Activated CD8-positive, alpha-beta T cell treated with anti-CD3 and anti-CD28 coated beads for 36 hours (primary cell): ENCODE results near the gene ST14. TPM values are rescaled to one million over a fixed set of nuclear protein-coding genes. Genes with fewer than 3 reads are reported as not detected.

Source experiments
- ATAC-seq: fragments of 200-7000 bp; cut with Tn5 transposase; one replicate; pipeline ENCODE4 v1.10.0; 2021; ENCODE audit warnings: mild to moderate bottlenecking, moderate library complexity
- CTCF ChIA-PET: fragments of 350-600 bp; sonication (Branson Sonifier 250); formaldehyde crosslinking; loops from one replicate; lab custom pipeline; 2021; ENCODE audit warnings: antibody characterized with exemption; lab: Charles Lee
- POLR2A ChIA-PET: fragments of 350-600 bp; sonication (Branson Sonifier 250); formaldehyde crosslinking; loops from one replicate; lab custom pipeline; 2021; ENCODE audit warnings: antibody characterized with exemption; lab: Charles Lee
- DNase-seq: peaks from one replicate; pipeline ENCODE4 v3.0.0-alpha.2; 2020
- H3K27ac Mint-ChIP-seq: one replicate; pipeline ENCODE4 v1.8.0; 2021; ENCODE audit warnings: mild to moderate bottlenecking, mixed read lengths
- H3K27me3 Mint-ChIP-seq: one replicate; pipeline ENCODE4 v1.8.0; 2021; ENCODE audit warnings: mixed read lengths
- H3K36me3 Mint-ChIP-seq: one replicate; pipeline ENCODE4 v1.8.0; 2021; ENCODE audit warnings: low read depth, mixed read lengths
- H3K4me1 Mint-ChIP-seq: one replicate; pipeline ENCODE4 v1.8.0; 2021; ENCODE audit warnings: low read depth, mixed read lengths
- H3K4me3 Mint-ChIP-seq: one replicate; pipeline ENCODE4 v1.8.0; 2021; ENCODE audit warnings: mild to moderate bottlenecking, moderate library complexity, mixed read lengths
- H3K9me3 Mint-ChIP-seq: one replicate; pipeline ENCODE4 v1.8.0; 2021; ENCODE audit warnings: mixed read lengths
- intact Hi-C: fragments of 100-400 bp; cut with micrococcal nuclease; formaldehyde crosslinking; loops from one replicate; pipeline ENCODE4 v1.10.0; 2022
- total RNA-seq, 2 experiments: library from RNA; stranded (reverse); gene quantifications; one replicate each; pipeline ENCODE4 v1.2.3, GENCODE V29; 2021
- TF ChIP-seq, protein P1 (sequence below): fragments of 200-600 bp; IDR thresholded peaks from one replicate; pipeline ENCODE4 v1.8.0; 2022; ENCODE audit warnings: antibody characterized with exemption, mild to moderate bottlenecking

The ST14 gene
- total RNA-seq, 2 experiments from 2014 or later: not detected

GRCh38 chr11:130137999-130138398, 21.6 kb upstream of the ST14 start:
- DNase-seq (peak; percentile 45), ATAC-seq (no peak)
- intact Hi-C loops: no loop called here
- H3K27me3 Mint-ChIP-seq: no peaks in the 10 kb centered on the region
- H3K4me1 Mint-ChIP-seq: peaks cover 3% of the 10 kb centered on the region
- H3K4me3 Mint-ChIP-seq: no peak overlapping the region
- peaks cover 7% of the 10 kb centered on the region for H3K36me3 Mint-ChIP-seq
- POLR2A ChIA-PET: no interaction called here
- TF ChIP-seq, protein P1, sequence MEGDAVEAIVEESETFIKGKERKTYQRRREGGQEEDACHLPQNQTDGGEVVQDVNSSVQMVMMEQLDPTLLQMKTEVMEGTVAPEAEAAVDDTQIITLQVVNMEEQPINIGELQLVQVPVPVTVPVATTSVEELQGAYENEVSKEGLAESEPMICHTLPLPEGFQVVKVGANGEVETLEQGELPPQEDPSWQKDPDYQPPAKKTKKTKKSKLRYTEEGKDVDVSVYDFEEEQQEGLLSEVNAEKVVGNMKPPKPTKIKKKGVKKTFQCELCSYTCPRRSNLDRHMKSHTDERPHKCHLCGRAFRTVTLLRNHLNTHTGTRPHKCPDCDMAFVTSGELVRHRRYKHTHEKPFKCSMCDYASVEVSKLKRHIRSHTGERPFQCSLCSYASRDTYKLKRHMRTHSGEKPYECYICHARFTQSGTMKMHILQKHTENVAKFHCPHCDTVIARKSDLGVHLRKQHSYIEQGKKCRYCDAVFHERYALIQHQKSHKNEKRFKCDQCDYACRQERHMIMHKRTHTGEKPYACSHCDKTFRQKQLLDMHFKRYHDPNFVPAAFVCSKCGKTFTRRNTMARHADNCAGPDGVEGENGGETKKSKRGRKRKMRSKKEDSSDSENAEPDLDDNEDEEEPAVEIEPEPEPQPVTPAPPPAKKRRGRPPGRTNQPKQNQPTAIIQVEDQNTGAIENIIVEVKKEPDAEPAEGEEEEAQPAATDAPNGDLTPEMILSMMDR: no peak
- CTCF ChIA-PET: interaction anchor here (8.9 kb wide), 1 partner anchor 214 kb away, joined by 178 read pairs; no protein-coding TSS in a partner anchor
- H3K27ac Mint-ChIP-seq: no peak overlapping the region
- H3K9me3 Mint-ChIP-seq: no peaks in the 10 kb centered on the region

- no peaks in the 10 kb centered on the region for H3K9me3 Mint-ChIP-seq
- CTCF ChIA-PET: no interaction called here
- TF ChIP-seq, protein P1: no peak
- no peak overlapping the region for H3K4me3 Mint-ChIP-seq
- peaks cover 3% of the 10 kb centered on the region for H3K4me1 Mint-ChIP-seq
- ATAC-seq (no peak), DNase-seq (no peak)
- intact Hi-C loops: no loop called here
- POLR2A ChIA-PET: no interaction called here
- H3K27me3 Mint-ChIP-seq: no peaks in the 10 kb centered on the region
- H3K27ac Mint-ChIP-seq: no peak overlapping the region
- H3K36me3 Mint-ChIP-seq: peaks cover 7% of the 10 kb centered on the region
Observed at GRCh38 chr11:130139401-130139800, 20.2 kb upstream of the ST14 start.

DNA sequence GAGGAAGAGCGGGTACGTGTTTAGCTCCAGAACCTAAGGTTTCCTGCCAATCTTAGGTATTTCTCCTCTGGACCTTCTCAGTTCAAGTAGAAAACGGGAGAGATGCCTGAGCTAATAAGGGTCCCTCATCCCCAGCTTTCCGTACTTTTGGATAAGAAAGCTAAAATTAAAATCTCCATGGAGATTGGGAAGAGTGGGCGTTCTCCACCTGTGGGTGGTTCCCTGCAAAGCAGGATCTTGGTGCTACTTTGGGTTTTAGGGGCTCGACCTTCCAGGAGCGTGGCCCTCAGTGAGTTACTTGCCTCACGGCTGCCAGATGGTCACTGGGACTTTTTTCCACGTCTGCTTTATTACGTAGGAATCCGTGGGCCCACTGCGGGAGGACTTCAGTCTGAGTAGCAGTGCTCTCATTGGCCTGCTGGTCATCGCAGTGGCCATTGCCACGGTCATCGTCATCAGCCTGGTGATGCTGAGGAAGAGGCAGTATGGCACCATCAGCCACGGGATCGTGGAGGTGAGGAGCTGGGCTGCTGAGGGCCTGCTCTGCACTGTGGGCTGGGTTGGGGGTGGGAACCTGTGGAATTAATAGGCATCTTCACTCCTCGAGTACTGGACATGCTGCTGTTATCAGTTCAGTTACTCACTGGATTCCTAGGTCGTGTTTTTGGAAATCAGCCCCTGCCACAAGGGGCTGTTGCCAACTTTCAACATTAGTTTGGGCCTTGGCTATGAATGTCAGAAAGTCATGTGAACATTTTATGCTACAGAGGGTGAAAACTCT, 17.8 kb upstream of the ST14 start:
- ATAC-seq: no peak

GRCh38 chr11:130144141-130144540, 15.4 kb upstream of the ST14 start:
- DNase-seq: no peak
- Mint-ChIP-seq H3K9me3 (no peaks in the 10 kb centered on the region), H3K27me3 (no peaks in the 10 kb centered on the region), H3K4me3 (no peak overlapping the region), H3K36me3 (peaks cover 5% of the 10 kb centered on the region), H3K4me1 (peaks cover 6% of the 10 kb centered on the region), H3K27ac (no peak overlapping the region)
- TF ChIP-seq, protein P1: no peak
- no peak for ATAC-seq
- ChIA-PET POLR2A (no interaction called here), CTCF (interaction anchor here (0.7 to 2.4 kb wide), 2 partner anchors 12 to 221 kb away, joined by 3 to 12 read pairs; no protein-coding TSS in a partner anchor)
- intact Hi-C loops: no loop called here

More for the DNA sequence above, 17.8 kb upstream of the ST14 start:
- Mint-ChIP-seq H3K27me3 (no peaks in the 10 kb centered on the region), H3K4me1 (peaks cover 6% of the 10 kb centered on the region), H3K4me3 (no peak overlapping the region), H3K9me3 (no peaks in the 10 kb centered on the region), H3K36me3 (peaks cover 9% of the 10 kb centered on the region), H3K27ac (no peak overlapping the region)
- intact Hi-C loops: no loop called here
- DNase-seq: no peak
- POLR2A ChIA-PET: no interaction called here
- CTCF ChIA-PET: interaction anchor here (1.5 kb wide), 1 partner anchor 10 kb away, joined by 8 read pairs; no protein-coding TSS in a partner anchor
- TF ChIP-seq, protein P1: no peak

GRCh38 chr11:130144861-130145281, 14.7 kb upstream of the ST14 start:
- peaks cover 5% of the 10 kb centered on the region for H3K36me3 Mint-ChIP-seq
- intact Hi-C loops: no loop called here
- CTCF ChIA-PET: interaction anchor here (1.3 to 2.4 kb wide), 2 partner anchors 13 to 222 kb away, joined by 4 to 12 read pairs; no protein-coding TSS in a partner anchor

More at GRCh38 chr11:130144861-130145281, 14.7 kb upstream of the ST14 start:
- no peak overlapping the region for H3K27ac Mint-ChIP-seq
- no peak for DNase-seq
- peaks cover 6% of the 10 kb centered on the region for H3K4me1 Mint-ChIP-seq
- POLR2A ChIA-PET: no interaction called here
- no peaks in the 10 kb centered on the region for H3K27me3 Mint-ChIP-seq
- ATAC-seq: no peak
- H3K9me3 Mint-ChIP-seq: no peaks in the 10 kb centered on the region
- TF ChIP-seq, protein P1: no peak
- H3K4me3 Mint-ChIP-seq: no peak overlapping the region
